Heart left ventricle (tissue), 13 donors: ENCODE data around the gene CPPED1.

Experiments
- POLR2A ChIP-seq, 2 donors: fragments of 450-650 bp; IDR thresholded peaks; one replicate each; pipeline ENCODE4 v1.6.1; 2017; ENCODE audit warnings: antibody characterized with exemption in 2 of 2, mild to moderate bottlenecking in 2 of 2, moderate library complexity in 2 of 2
- TF ChIP-seq, protein P1 (sequence below), 12 donors: fragments of 200-600 bp; sonication (generic) in 4 of 12; IDR thresholded peaks; one replicate each; pipeline versions ENCODE4 v1.5.0 to v1.8.0; 2018 to 2022; ENCODE audit warnings: antibody characterized with exemption in 12 of 12, mild to moderate bottlenecking in 5 of 12
- donor health status: ischemic (EF 13 %, LVEDD 7.1; RV severe dilation, severe dysfunction).
- donor health status: DM: no; HTN: yes; CAD: no.
- donor health status: DM: no; HTN: no; CAD: no.
- donor health status: ischemic (EF 25% LVEDD 6.9; RV normal size, moderate dysfunction).
- donor health status: ischemic (EF 25% LVEDD 5.7; RV mildly dilated, moderate dysfunction).
- donor health status: ischemic (EF 35%, LVEDD 5.7; RV mildly dilated, moderate dysfunction).
- donor health status: nonischemic (EF 11% LVEDD 7.7; RV severe dilation, severe dysfunction).
- donor health status: DM: yes; HTN: yes; CAD: no.
- donor health status: PGD.
- donor health status: ischemic (EF 29% LVEDD 5.4; RV normal size, mild dysfunction).
- donor health status: nonischemic (EF 23%, LVEDD 6.1; RV moderate dilation, normal function).

DNA sequence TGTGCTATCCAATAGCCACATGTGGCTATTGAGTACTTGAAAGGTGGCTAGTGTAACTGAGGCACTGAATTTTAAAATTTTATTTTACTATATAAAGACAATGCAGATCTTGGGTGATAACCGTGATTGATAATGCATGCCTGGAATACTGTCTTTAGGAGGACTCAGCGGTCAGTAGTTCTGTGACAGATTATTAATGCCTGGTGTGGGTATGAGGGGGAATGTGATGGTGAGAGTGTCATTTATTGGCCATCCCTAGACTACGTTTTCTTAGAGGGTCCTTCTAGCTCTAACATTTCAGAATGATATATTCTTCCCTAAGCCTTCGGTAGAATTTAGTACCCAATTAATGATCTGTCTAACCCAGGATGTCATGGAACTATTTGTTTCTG lies 157.6 kb downstream of the CPPED1 start:
- TF ChIP-seq, protein P1, sequence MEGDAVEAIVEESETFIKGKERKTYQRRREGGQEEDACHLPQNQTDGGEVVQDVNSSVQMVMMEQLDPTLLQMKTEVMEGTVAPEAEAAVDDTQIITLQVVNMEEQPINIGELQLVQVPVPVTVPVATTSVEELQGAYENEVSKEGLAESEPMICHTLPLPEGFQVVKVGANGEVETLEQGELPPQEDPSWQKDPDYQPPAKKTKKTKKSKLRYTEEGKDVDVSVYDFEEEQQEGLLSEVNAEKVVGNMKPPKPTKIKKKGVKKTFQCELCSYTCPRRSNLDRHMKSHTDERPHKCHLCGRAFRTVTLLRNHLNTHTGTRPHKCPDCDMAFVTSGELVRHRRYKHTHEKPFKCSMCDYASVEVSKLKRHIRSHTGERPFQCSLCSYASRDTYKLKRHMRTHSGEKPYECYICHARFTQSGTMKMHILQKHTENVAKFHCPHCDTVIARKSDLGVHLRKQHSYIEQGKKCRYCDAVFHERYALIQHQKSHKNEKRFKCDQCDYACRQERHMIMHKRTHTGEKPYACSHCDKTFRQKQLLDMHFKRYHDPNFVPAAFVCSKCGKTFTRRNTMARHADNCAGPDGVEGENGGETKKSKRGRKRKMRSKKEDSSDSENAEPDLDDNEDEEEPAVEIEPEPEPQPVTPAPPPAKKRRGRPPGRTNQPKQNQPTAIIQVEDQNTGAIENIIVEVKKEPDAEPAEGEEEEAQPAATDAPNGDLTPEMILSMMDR (IDR thresholded peaks at IDR 0.05) = no peak
- TF ChIP-seq POLR2A (IDR thresholded peaks at IDR 0.05) = no peak
